Hematopoietic multipotent progenitor cell treated with erythropoietin and hydrocortisone succinate and interleukin-3 and kit ligand, for 8 days (in vitro differentiated cells): ENCODE data around the gene LHFPL6.

Experiments used
- DNase-seq: peaks from one replicate; pipeline ENCODE4 v3.0.0-alpha.2; 2015

Gene LHFPL6

GRCh38 chr13:39602614-39603366 is at the start of gene LHFPL6:
LHFPL6 (minus strand) TSS chr13:39603193.
- peak; percentile 66 for DNase-seq

- no peak for DNase-seq
These were observed 43.1 kb upstream of the LHFPL6 start for GRCh38 chr13:39646122-39646521.

GRCh38 chr13:39641645-39642044 is 38.7 kb upstream of the LHFPL6 start:
- no peak for DNase-seq

DNA sequence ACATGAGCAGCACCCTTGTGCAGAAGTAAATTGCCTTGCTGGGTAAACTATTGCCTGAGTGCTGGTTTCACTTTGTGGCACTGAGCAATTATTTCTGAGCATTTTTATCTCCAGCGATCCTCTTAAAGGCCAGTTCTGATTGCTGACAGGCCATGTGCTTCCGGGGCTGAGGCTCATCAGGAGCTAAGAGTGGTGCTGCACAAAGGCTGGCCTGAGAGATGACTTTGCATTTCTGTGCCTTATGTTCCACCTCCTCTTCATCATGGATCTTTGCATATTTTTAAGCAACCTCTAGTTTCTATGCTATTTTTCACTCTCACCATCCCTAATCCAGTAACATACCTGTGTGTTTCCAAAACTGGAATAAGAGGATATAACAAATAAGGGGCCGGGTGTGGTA is 34.9 kb upstream of the LHFPL6 start:
- DNase-seq, result no peak

DNA sequence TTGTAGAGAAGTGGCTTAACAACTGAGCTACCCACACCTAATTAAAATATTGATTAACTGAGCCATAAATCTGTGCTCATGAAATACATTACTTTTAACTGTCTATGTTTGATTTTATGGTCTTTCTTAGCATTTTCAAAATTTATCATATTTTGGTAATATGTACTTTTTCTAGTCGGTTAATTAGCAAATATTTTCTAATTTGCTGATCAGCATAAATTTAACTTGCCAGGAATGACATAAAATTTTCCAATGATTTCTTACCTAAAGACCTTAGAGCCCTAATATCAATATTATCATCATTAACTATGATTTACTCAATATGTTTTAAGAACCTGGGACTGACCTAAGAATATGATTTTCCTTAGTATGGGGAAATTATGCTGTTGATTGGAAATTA is 32.6 kb upstream of the LHFPL6 start:
- DNase-seq, result no peak

- DNase-seq, result no peak
These were observed 30.0 kb upstream of the LHFPL6 start for GRCh38 chr13:39632994-39633393.

- no peak for DNase-seq
These were observed 28.3 kb upstream of the LHFPL6 start for GRCh38 chr13:39631307-39631706.

GRCh38 chr13:39623466-39623865 is 20.5 kb upstream of the LHFPL6 start:
- DNase-seq, result no peak

GRCh38 chr13:39618561-39618960 is 15.6 kb upstream of the LHFPL6 start:
- peak; percentile 51 for DNase-seq

DNA sequence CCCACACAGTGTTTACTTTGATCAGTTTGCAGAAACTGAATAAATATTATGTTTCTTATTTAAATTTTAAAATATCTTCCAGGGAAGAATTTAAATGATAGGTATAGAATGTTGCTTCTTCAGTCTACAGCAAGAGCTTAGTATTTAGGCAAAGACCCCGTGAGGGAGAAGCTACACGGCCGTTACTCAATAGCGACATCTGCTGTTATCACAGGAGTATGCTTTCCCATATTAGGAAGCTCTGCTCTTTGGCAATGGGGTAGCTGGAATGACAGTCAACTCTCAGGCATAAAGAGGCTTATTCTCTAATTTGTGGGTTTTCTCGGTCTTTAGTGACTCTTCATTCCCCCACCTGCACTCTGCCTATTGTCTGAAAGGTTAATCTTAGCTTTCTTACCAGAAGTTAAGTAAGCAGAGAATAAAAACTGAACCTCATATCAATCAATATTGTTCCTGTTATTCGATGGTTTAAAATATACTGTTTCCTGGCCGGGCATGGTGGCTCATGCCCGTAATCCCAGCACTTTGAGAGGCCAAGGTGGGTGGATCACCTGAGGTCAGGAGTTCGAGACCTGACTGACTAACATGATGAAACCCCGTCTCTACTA is 13.2 kb upstream of the LHFPL6 start:
- DNase-seq, result peak; percentile 81

DNA sequence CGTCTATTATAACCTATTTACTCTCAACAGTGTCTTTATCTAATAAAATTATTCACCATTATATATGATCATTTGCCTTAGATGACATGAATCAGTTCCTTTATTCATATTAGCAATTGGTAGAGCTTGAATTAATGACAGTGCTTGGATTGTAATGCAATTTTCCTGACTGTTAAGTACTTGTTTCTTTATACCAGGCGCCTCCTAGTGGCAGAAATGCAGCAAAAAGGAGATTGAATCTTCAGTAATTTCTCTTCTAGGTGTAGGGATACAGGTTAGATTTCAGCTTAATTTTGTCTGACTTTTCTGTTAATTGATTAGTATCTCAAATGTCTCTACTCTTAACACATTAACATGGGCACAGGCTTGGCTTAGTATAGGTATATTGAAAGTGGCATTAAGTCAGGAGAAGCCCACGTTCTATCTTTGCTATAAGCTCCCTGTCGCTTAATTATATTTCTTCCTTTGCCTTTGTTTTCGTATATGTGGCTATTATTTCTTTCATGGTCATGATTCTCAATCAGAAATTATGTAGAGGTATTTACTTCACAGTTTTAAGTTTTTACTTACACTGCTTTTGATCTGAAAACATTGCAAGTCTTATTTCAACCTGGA is 9.1 kb upstream of the LHFPL6 start:
- DNase-seq, result peak; percentile 81

- DNase-seq, result no peak
These were observed 4.9 kb upstream of the LHFPL6 start for GRCh38 chr13:39607876-39608275.

DNA sequence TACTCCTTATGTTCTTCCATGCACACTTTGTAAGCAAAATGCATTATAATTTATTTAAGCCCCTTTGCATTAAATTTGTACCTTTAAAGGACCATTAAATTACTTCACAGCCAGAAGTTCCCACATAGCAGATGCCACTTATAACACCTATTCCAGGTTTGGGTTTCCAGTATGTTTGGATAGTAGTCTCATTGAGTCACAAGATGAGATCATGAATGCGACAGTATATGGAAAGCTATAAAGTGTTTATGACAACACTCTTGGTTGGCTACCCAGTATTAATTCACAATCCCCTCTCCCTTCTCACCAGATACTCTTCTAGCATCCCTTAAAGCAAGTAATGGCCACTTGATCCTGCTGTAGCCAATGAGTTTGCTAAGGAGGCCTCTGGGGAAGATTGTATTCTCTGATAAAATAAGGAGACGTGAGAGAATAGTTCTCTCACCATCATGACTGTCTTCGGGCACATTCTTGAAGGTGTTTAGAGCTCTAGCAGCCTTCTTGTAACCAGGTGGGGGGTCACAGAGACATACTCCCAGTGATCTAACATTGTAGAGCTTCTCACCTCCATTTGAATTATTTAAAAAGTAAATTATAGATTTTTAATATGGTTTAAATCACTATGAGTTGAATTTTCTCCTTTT is 2.8 kb upstream of the LHFPL6 start:
- no peak for DNase-seq

DNA sequence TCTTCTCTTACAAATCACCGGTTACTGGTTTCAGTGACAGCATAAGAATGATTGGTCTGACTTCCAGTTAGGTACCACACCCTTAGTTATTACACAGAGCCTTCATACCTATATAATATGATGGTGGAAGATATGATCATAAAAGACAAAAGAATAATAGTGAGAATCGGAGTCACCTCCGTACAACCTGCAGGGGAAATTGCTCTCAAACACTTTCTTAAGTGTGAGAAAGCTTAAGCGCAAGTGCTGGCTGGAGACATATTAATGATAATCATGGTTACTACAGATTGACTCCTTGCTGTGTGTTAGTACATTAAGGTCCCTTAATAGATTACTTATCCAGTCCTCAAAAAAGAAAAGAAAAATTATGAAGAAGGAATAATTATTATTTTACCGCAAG is 1.8 kb upstream of the LHFPL6 start:
- DNase-seq, result no peak

- peak; percentile 16 for DNase-seq
These were observed 493 bp upstream of the LHFPL6 start for GRCh38 chr13:39603424-39603947.

DNA sequence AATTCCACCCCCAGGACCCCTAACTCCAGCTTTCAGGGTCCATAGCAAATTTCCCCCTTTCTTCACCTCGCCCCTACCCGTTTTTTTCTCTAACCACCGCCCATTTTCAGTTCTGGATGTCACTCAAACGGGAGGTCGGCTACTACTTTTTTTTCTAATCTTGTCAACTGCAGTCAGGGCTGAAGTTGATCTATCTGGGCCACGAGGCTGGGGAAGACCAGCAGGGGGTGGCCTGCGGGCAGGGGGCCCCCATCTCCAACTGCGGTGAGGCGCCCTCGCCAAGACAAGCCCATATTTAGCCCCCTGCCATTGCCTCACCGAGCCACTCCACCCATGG is 748 bp downstream of the LHFPL6 start:
- DNase-seq, result peak; percentile 63

- DNase-seq, result no peak
These were observed 1.4 kb downstream of the LHFPL6 start for GRCh38 chr13:39601636-39602035.

- DNase-seq, result no peak
These were observed 2.2 kb downstream of the LHFPL6 start for GRCh38 chr13:39600766-39601165.

DNA sequence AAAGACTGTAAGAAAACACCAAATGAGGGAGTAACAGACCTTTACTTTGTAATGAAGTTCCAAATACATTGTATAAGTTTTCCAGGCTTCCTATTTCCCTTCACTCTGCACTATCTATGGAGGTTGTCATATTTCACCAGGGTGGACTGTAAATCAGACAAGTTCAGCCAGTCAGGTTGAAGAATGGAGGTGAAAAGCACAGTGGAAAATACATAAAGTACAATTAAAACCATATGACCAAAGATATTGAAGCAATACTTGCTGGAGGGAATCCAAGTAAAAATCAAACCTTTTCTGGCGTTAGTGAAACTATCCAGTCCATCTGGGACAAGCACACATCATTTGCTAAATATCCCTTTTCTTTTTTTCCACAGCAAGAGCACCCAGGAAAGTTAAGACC is 3.2 kb downstream of the LHFPL6 start:
- no peak for DNase-seq

- DNase-seq, result no peak
These were observed 4.0 kb downstream of the LHFPL6 start for GRCh38 chr13:39599012-39599411.

DNA sequence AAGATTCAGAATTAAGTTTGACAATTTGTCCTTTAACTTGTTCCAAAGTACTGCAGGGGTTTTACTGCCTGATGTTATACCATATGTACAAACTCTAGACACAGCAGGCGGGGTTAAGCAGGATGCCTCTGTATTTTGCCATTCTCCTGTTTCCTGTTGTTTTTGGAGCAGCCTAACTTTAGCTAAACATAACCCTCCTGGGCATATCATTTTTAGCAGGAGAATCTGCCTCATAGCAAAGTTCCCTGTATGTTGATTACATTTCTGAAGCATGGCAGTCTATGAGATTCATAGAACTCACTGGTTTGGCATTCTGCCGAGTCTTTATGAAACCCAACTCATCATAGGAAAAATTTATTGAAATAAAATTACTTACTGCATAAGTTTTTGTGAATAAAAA is 5.2 kb downstream of the LHFPL6 start:
- DNase-seq, result no peak

DNA sequence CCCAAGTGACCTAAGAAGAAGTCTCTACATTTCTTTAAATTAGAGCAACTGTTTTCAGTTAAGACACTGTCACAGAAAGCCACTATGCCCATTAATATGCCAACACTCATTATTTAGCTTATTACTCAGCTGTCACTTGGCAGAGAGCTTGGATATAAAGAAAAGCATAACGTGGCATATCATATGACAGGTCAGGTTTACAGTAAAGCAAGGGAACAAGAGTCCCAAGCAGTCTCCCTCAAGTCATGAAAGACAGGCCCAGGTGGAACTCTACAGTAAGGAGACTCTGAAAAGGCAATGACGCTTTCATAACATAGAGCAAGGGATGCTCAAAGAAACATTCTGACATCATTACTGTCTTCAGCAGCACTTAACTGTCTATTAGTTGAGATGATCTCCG is 6.3 kb downstream of the LHFPL6 start:
- no peak for DNase-seq

DNA sequence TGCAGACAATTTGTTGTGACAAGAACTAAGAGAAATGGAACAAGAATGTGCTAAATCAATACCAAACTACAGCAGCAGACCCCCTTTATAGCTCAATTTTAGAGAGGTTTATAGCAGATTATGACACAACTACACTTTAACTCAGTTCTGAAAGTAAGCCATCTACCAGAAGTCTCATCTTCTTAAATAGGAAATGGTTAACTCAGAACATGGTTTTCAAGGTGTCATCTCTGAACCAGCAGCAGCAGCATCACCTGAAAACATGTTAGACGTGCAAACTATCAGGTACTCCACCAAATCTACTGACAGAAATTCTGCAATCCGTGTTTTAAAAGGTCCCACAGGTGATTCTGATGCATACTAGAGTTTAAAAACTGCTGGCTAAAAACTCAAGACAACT is 6.8 kb downstream of the LHFPL6 start:
- DNase-seq, result no peak
